Neural progenitor cell (in vitro differentiated cells): ENCODE data around the gene PCDHGB2.

ENCODE experiments used
- CTCF ChIP-seq: fragments of 200-600 bp; sonication (generic); IDR thresholded peaks from 2 replicates; pipeline ENCODE4 v1.5.1; 2017; ENCODE audit warnings: antibody characterized with exemption, mild to moderate bottlenecking
- EZH2phosphoT487 ChIP-seq: fragments of 200-600 bp; sonication (generic); IDR thresholded peaks from 2 replicates; pipeline ENCODE4 v1.6.1; 2017; ENCODE audit warnings: antibody characterized with exemption

DNA sequence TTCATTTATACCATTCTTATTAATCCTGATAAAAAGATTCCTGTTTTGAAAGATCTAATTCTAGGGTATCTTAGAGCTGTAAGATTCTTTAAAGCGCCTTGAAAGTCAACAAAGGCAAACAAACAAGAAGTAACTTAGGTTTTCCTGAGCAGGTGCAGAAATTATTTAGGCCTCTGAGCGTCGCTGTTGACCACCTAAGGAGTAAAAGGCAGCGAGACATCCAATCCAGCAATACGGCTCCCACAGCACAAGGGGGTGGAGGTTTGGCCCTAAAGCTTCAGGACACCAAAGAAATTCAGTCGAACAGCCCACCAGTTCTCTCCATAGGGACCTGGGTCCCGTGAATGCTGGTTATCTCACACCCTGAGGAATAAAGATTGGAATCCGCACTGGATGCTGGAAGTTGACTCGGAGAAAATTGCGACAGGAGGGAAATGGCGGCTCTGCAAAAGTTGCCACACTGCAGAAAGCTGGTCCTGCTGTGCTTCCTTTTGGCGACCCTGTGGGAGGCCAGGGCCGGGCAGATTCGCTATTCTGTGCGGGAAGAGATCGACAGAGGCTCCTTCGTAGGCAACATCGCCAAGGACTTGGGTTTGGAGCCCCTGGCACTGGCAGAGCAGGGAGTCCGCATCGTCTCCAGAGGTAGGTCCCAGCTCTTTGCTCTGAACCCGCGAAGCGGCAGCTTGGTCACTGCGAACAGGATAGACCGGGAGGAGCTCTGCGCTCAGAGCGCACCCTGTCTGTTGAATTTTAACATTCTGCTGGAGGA, 21.1 kb upstream of the PCDHGB2 start, which contains the start of gene PCDHGA2:
- peak; percentile 53 for TF ChIP-seq CTCF
- no peak for TF ChIP-seq EZH2phosphoT487
